ENCODE results near the gene FOXP1. TPM values are rescaled to one million over a fixed set of nuclear protein-coding genes. Genes with fewer than 3 reads are reported as not detected.

FOXP1 gene
- total RNA-seq, 3 donors from 2014 or later = 61.9 to 267 (median 146) TPM

- DNase-seq (ENCODE audit: low spot score in 2 of 2) = no peak
- H3K4me1 ChIP-seq = no peaks in the 10 kb centered on the region
- no peaks in the 10 kb centered on the region for H3K36me3 ChIP-seq
- no peak overlapping the region for H3K4me3 ChIP-seq
- no peaks in the 10 kb centered on the region for H3K27me3 ChIP-seq
- no peaks in the 10 kb centered on the region for H3K9me3 ChIP-seq
- intact Hi-C loops (cut with DNase I; ENCODE audit: low total_unique reads) = no loop called here
- no peak for TF ChIP-seq POLR2AphosphoS5 (IDR thresholded peaks at IDR 0.05)
- TF ChIP-seq CTCF (IDR thresholded peaks at IDR 0.05) = no peak
- TF ChIP-seq POLR2A (IDR thresholded peaks at IDR 0.05) = no peak
- no peak overlapping the region for H3K27ac ChIP-seq
Observed at GRCh38 chr3:71468311-71469137, 115.0 kb downstream of the FOXP1 start.

- no peaks in the 10 kb centered on the region for H3K27me3 ChIP-seq
- no peaks in the 10 kb centered on the region for H3K9me3 ChIP-seq
- no peak overlapping the region for H3K4me3 ChIP-seq
- H3K36me3 ChIP-seq = no peaks in the 10 kb centered on the region
- H3K4me1 ChIP-seq = no peaks in the 10 kb centered on the region
- intact Hi-C loops (cut with DNase I; ENCODE audit: low total_unique reads) = no loop called here
- peak overlapping the region in 1 of 2 donors; percentile 6 for H3K27ac ChIP-seq
- TF ChIP-seq POLR2A (IDR thresholded peaks at IDR 0.05) (no peak), CTCF (IDR thresholded peaks at IDR 0.05) (no peak), POLR2AphosphoS5 (IDR thresholded peaks at IDR 0.05) (no peak)
- no peak for DNase-seq (ENCODE audit: low spot score in 2 of 2)
Observed at GRCh38 chr3:71466483-71466882, 117.0 kb downstream of the FOXP1 start.

- intact Hi-C loops (cut with DNase I; ENCODE audit: low total_unique reads) = no loop called here
- no peak for TF ChIP-seq POLR2A (IDR thresholded peaks at IDR 0.05)
- TF ChIP-seq POLR2AphosphoS5 (IDR thresholded peaks at IDR 0.05) = no peak
- TF ChIP-seq CTCF (IDR thresholded peaks at IDR 0.05) = no peak
- no peaks in the 10 kb centered on the region for H3K4me1 ChIP-seq
- H3K27ac ChIP-seq = no peak overlapping the region
- no peak for DNase-seq (ENCODE audit: low spot score in 2 of 2)
- H3K4me3 ChIP-seq = no peak overlapping the region
- no peaks in the 10 kb centered on the region for H3K9me3 ChIP-seq
- no peaks in the 10 kb centered on the region for H3K27me3 ChIP-seq
- no peaks in the 10 kb centered on the region for H3K36me3 ChIP-seq
Observed at GRCh38 chr3:71465371-71466036, 118.0 kb downstream of the FOXP1 start.

GRCh38 chr3:71464613-71465012, 118.9 kb downstream of the FOXP1 start:
- H3K36me3 ChIP-seq = no peaks in the 10 kb centered on the region
- no peaks in the 10 kb centered on the region for H3K4me1 ChIP-seq
- DNase-seq (ENCODE audit: low spot score in 2 of 2) = no peak
- no peaks in the 10 kb centered on the region for H3K27me3 ChIP-seq
- no peaks in the 10 kb centered on the region for H3K9me3 ChIP-seq
- H3K27ac ChIP-seq = no peak overlapping the region
- TF ChIP-seq POLR2AphosphoS5 (IDR thresholded peaks at IDR 0.05) (no peak), CTCF (IDR thresholded peaks at IDR 0.05) (no peak), POLR2A (IDR thresholded peaks at IDR 0.05) (no peak)
- H3K4me3 ChIP-seq = no peak overlapping the region
- intact Hi-C loops (cut with DNase I; ENCODE audit: low total_unique reads) = no loop called here

GRCh38 chr3:71463617-71464016, 119.9 kb downstream of the FOXP1 start:
- DNase-seq (ENCODE audit: low spot score in 2 of 2) = no peak
- Histone ChIP-seq H3K27ac (no peak overlapping the region), H3K4me3 (no peak overlapping the region), H3K4me1 (no peaks in the 10 kb centered on the region), H3K27me3 (no peaks in the 10 kb centered on the region), H3K36me3 (no peaks in the 10 kb centered on the region), H3K9me3 (no peaks in the 10 kb centered on the region)
- TF ChIP-seq POLR2A (IDR thresholded peaks at IDR 0.05) (no peak), CTCF (IDR thresholded peaks at IDR 0.05) (no peak), POLR2AphosphoS5 (IDR thresholded peaks at IDR 0.05) (no peak)
- intact Hi-C loops (cut with DNase I; ENCODE audit: low total_unique reads) = no loop called here

All from breast epithelium (tissue), 4 donors.